Esophagus (tissue), 2 donors: ENCODE data around the gene DNAAF8. TPM values are rescaled to one million over a fixed set of nuclear protein-coding genes. Genes with fewer than 3 reads are reported as not detected.

Experiments used
- H3K27ac ChIP-seq, 2 donors: one replicate each; pipeline ENCODE4 v1.5.1; 2013; ENCODE audit warnings: low read depth in 2 of 2, mild to moderate bottlenecking in 2 of 2, inconsistent platforms in 1 of 2, low read length in 1 of 2, moderate library complexity in 1 of 2
- H3K27me3 ChIP-seq, 2 donors: one replicate each; pipeline ENCODE4 v1.6.1; 2013; ENCODE audit warnings: low read length in 2 of 2, control low read depth in 1 of 2, mild to moderate bottlenecking in 1 of 2; ENCODE audit not compliant: insufficient read depth in 2 of 2, control insufficient read depth in 1 of 2
- H3K36me3 ChIP-seq, 2 donors: one replicate each; pipeline ENCODE4 v1.6.1; 2013; ENCODE audit warnings: low read length in 1 of 2; ENCODE audit not compliant: control insufficient read depth in 2 of 2, insufficient read depth in 2 of 2
- H3K4me1 ChIP-seq, 2 donors: one replicate each; pipeline ENCODE4 v1.6.1; 2013; ENCODE audit warnings: low read length in 1 of 2; ENCODE audit not compliant: control insufficient read depth in 2 of 2, insufficient read depth in 2 of 2
- H3K4me3 ChIP-seq, 2 donors: one replicate each; pipeline ENCODE4 v1.5.1; 2013; ENCODE audit warnings: low read length in 2 of 2, mild to moderate bottlenecking in 2 of 2, low read depth in 1 of 2, moderate library complexity in 1 of 2
- H3K9me3 ChIP-seq, 2 donors: one replicate each; pipeline ENCODE4 v1.6.1; 2013; ENCODE audit warnings: mild to moderate bottlenecking in 2 of 2, low read depth in 1 of 2, low read length in 1 of 2, moderate library complexity in 1 of 2; ENCODE audit not compliant: control insufficient read depth in 2 of 2, insufficient read depth in 1 of 2
- WGBS, 2 donors: extraction: QIAGEN DNeasy Blood & Tissue Kit; methylation state at CpG; one replicate each; pipeline ENCODE4 v1.1.7; 2013; 5-methylcytosine and 5-hydroxymethylcytosine counted together
- polyA plus RNA-seq, 2 donors: library from polyadenylated mRNA; stranded (reverse); fragments of 200-250 nt; gene quantifications; one replicate each; pipeline ENCODE4 v1.2.3, GENCODE V29; 2013
- donor health status: healthy with polysubstance abuse.
- donor health status: Bipolar disorder and iron deficiency.

DNAAF8 gene
- polyA plus RNA-seq, 2 donors, result 0.39 to 0.81 TPM

DNA sequence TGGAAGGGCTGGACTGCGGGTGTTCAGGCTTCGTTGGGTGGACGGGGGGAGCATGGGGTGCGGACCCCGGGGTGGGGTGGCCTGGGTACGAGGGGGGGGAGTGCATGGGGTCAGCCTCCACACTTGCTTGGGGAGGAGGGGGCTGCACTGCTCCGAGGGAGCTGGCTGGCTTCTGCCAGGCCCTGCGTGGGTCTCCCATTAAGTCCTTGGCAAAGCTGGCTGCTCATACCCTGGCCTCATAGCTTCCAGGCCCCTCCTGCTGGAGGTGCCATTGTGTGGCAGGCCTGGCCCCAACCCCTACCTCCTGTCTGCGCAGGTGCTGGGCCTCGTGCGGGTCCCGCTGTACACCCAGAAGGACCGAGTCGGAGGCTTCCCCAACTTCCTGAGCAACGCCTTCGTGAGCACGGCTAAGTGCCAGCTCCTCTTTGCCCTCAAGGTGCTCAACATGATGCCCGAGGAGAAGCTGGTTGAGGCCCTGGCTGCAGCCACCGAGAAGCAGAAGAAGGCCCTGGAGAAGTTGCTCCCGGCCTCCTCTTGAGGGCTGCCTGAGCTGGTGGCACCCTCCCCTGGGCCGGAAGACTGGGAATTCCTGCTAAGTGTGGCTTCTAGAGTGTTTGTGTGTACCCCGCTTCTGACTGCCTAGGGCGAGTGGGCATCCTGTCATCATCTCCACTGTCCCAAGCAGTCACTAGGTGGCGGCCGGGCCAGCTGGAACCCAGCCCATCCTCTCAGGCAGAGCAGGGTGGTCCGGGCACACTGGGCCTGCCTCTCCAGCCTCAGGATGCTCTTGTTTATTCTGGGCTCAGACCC lies 39.5 kb upstream of the DNAAF8 start:
- Histone ChIP-seq H3K27ac (peak overlapping the region; percentile 21 to 30), H3K36me3 (peaks cover 0 to 47% of the 10 kb centered on the region in 2 donors), H3K27me3 (no peaks in the 10 kb centered on the region), H3K4me3 (peak overlapping the region in 1 of 2 donors; percentile 73), H3K4me1 (peaks cover 4 to 11% of the 10 kb centered on the region in 2 donors), H3K9me3 (no peaks in the 10 kb centered on the region)
- 42 to 64% methylated on average over 19 to 26 of the region's 26 CpGs for WGBS, 2 donors

DNA sequence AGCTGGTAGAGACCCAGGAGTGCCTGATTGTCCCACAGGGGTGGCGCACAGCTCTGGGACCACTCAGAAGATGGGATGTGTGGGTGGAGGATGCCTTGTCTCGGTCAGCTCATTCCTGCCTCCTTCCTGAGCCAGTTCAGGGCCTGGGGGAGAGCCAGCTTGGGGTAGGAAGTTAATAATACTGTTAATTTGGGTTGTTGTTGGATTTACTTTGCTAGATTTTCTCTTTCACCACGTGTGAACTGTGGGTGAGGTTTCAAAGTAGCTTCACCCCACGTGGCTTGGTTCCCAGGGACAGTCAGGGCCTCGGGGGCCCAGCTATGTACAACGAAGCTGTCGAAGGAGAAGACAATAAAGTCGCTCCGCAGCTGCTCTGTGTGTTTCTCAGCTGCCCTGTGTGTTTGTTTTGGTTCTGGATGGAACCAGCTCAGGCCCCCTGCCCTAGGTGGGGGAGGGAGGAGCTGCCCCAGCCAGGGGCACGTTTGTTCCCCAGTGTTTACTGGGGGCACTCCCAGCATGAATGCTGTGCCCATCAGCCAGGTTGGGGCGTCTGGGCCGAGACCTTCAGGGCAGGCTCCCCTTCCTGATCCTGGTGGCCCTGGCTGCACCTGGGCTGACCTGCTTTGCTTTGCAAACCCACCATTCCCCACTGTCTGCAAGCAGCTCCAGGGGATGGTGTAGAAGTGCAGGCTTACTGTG lies 38.7 kb upstream of the DNAAF8 start:
- no peaks in the 10 kb centered on the region for H3K27me3 ChIP-seq
- WGBS, 2 donors, result 48 to 53% methylated on average over 12 of the region's 12 CpGs
- H3K4me3 ChIP-seq, result no peak overlapping the region
- no peaks in the 10 kb centered on the region for H3K9me3 ChIP-seq
- peaks cover 4 to 11% of the 10 kb centered on the region in 2 donors for H3K4me1 ChIP-seq
- H3K36me3 ChIP-seq, result peaks cover 2 to 47% of the 10 kb centered on the region in 2 donors
- H3K27ac ChIP-seq, result no peak overlapping the region

DNA sequence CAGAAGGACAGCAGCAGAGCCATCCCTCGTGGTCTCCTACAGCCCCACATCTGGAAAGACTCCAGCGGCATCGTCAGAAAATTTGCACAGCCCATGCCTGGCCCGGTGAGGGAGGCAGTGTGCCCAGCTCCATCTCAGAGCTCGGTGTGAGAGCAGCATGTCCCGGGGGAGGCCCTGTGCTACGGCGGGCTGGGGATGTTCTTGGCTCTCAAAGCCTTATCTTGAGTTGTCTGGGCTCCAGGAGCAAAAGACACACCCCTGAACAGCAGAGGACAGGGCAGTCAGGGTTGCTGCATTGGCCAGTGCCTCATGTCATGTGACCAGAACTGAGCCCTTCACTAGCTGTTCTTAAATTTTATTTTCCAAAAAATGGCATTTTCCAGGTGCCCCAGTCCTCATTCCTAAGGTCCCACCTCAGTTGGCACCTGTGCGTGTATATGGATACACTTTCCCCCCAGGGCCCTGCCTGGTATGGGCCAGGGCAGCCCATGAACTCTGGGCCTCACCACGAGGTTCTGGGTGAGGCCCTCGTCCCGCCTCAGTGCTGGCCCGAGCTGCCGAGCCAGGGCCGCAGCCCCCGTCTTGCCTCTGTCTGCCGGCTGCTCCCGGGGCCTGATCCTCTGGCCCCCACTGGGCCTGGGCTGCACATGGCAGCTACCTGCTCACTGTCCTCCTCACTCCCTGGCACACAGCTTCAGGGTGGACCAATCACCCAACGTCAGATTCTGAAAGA lies 38.0 kb upstream of the DNAAF8 start:
- Histone ChIP-seq H3K27me3 (no peaks in the 10 kb centered on the region), H3K36me3 (peaks cover 5 to 53% of the 10 kb centered on the region in 2 donors), H3K4me1 (peaks cover 4 to 11% of the 10 kb centered on the region in 2 donors), H3K9me3 (no peaks in the 10 kb centered on the region), H3K4me3 (no peak overlapping the region), H3K27ac (no peak overlapping the region)
- 48 to 64% methylated on average over 19 of the region's 19 CpGs for WGBS, 2 donors

DNA sequence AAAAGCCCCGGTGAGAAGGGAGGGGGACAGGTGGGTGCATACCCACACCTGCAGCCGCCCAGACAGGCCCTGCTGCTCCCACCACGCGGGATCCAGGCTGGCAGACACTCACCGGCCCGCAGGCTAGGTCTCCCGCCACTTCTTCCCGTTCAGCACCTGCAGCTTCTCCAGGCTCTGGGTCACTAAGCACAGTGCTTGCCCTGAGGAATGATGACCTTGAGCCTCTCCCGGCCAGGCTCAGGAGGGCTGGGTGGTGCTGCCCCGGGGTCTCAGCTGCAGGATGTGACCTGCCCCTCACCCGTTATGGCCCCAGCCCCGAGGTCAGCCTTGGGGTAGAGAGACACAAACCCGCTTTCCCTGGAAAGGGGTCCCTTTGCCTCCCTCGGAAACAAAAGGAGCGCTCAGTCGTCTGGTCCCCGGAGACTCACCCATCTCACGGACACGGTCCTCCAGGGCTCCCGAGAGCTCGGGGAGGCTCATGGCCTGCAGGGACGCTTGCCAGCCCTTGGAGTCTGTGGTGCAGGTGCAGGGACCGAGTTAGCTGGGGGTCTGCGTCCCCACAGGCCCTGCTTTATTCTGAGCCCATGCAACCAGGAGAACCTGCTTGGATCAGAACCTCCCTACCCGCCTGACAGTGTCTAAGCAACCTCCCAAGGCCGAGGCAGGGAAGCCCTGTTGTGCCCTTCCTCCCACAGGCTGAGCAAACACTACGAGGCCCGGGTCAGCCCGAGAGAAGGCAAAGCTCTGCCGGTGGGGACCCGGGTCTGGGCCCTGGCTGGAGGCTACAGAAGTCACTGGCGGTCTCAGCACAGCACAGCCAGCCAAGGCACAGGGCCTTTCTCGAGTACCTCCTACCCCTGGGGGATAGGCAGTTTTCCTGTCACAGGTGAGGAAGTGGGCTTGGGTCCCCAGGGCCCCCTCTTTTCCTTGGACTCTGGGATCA lies 37.2 kb upstream of the DNAAF8 start:
- Histone ChIP-seq H3K9me3 (no peaks in the 10 kb centered on the region), H3K27me3 (no peaks in the 10 kb centered on the region), H3K4me1 (peaks cover 4 to 9% of the 10 kb centered on the region in 2 donors), H3K36me3 (peaks cover 5 to 61% of the 10 kb centered on the region in 2 donors), H3K4me3 (no peak overlapping the region), H3K27ac (no peak overlapping the region)
- WGBS, 2 donors, result 67 to 75% methylated on average over 32 to 33 of the region's 33 CpGs

DNA sequence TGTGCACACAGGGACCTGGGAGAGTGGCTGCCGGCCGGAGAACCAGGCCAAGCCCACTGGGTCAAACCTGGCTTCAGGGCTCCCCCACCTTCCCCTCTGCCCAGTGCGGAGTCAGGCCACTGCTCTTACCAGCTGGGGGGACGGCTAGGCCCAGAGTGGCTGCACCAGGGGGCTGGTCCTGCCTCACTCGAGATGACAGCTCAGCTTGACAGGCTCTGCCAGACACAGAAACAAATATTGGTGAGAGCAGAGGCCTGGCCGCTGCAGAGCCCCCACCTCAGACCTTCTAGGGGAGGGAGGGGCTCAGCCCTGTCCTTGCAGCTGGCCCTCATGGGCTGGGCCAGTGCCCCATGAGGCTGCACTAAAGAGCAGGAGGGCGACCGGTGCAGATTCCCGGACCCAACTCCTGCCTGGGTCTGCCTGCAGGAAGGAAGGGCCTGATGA lies 36.5 kb upstream of the DNAAF8 start:
- Histone ChIP-seq H3K27me3 (no peaks in the 10 kb centered on the region), H3K4me1 (peaks cover 2 to 4% of the 10 kb centered on the region in 2 donors), H3K9me3 (no peaks in the 10 kb centered on the region), H3K4me3 (no peak overlapping the region), H3K27ac (no peak overlapping the region), H3K36me3 (peaks cover 5 to 62% of the 10 kb centered on the region in 2 donors)
- WGBS, 2 donors, result 85 to 90% methylated on average over 7 to 9 of the region's 9 CpGs

DNA sequence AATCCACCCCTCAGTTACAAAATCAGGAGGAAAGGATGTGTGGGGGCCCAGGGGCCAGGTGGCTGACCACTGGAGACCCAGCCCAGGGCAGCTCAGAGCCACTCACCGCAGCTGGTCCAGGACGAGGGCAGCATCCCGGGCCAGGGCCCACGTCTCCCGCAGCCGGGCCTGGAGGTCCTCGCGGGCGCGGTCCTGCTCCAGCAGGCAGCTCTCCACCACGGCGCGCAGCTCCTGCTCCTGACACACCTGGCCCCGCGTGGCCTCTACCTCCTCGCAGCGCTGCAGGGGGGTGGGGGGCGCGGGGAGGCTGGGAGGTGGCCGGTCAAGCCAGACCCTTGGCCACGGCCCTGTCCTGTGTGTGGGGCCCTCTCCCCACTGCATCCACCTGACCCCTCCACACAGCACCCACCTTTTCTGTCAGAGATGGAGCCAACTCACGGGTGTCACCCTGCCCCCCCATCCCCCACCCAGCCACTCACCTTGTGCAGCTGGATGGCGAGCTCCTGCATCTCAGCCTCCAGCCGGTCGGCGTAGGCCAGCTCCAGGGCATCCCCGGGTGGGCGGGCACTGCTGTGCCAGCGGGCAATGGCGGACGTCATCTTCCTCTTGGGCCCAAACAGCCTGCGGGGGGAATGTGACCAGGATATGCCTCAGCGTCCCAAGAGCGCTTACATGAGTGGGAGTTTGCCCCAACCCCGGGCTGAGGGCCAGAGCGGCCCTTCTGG lies 35.9 kb upstream of the DNAAF8 start:
- Histone ChIP-seq H3K4me3 (no peak overlapping the region), H3K27me3 (no peaks in the 10 kb centered on the region), H3K27ac (no peak overlapping the region), H3K4me1 (peaks cover 0 to 4% of the 10 kb centered on the region in 2 donors), H3K9me3 (no peaks in the 10 kb centered on the region), H3K36me3 (peaks cover 5 to 62% of the 10 kb centered on the region in 2 donors)
- WGBS, 2 donors, result 93 to 94% methylated on average over 36 of the region's 36 CpGs

DNA sequence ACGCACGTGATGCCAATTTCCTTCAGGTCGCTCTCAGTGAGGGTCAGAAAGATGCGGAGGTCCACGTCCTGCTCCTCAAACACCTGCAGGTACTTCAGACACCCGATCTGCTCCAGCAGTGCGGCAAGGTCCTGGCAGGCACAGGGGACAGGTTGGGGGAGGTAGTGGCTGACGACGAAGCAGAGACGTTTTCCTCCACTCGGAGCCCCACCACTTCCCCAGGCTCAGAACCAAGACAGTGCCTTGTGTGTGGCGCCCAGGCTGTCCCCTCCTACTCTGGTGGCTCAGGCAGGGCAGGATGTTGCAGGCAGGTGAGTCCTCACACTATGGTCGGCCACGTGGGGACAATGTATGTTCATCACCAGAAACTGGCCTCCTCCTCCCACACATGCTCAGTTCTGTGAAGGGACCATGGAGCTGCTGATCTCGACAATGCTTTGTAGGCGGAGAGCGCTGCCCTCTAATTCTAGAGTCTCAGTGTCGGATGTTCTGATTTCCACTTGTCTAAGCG lies 35.2 kb upstream of the DNAAF8 start:
- no peaks in the 10 kb centered on the region for H3K9me3 ChIP-seq
- peaks cover 5 to 62% of the 10 kb centered on the region in 2 donors for H3K36me3 ChIP-seq
- no peaks in the 10 kb centered on the region for H3K27me3 ChIP-seq
- H3K4me3 ChIP-seq, result no peak overlapping the region
- 89 to 90% methylated on average over 19 of the region's 19 CpGs for WGBS, 2 donors
- peaks cover 0 to 4% of the 10 kb centered on the region in 2 donors for H3K4me1 ChIP-seq
- H3K27ac ChIP-seq, result no peak overlapping the region

DNA sequence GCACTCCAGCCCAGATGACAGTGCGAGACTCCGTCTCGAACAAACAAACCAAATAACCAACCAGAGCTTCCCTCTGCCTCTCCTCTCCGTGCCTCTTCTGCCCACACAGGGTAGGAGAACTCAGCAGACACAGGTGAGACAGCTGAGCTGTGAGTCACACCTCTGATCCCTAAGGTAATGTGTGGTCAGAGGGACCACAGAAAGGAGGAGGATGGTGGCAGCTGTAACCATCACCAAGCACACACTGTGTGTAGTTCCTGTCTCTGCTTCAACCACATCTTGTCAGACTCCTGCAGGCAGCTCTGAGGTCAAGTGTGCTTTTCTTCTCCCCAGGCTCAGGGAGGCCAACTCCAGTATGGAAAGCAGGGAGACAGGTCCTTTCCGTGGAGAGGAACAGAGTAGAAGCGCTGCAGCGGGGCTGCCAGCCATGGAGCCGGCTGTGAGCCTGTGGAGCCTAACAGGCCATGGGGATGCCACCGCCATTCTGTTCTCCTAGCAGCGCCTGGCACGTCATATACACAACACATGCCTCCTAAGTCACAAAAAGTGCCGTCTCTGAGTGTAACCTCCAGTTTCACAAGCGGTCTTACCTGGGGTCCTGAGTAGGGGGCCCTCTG lies 33.8 kb upstream of the DNAAF8 start:
- H3K27me3 ChIP-seq, result no peaks in the 10 kb centered on the region
- 87 to 91% methylated on average over 13 of the region's 13 CpGs for WGBS, 2 donors
- H3K9me3 ChIP-seq, result no peaks in the 10 kb centered on the region
- H3K27ac ChIP-seq, result no peak overlapping the region
- H3K36me3 ChIP-seq, result peaks cover 5 to 62% of the 10 kb centered on the region in 2 donors
- no peaks in the 10 kb centered on the region for H3K4me1 ChIP-seq
- no peak overlapping the region for H3K4me3 ChIP-seq
